ENCODE results near the gene ADCY7.

The ADCY7 gene

GRCh38 chr16:50334106-50334975 is 68.0 kb downstream of the ADCY7 start:
- no peak for TF ChIP-seq GABPA (IDR thresholded peaks at IDR 0.05; ENCODE audit: low read depth)
- no peak for DNase-seq (ENCODE audit: low read depth in 1 of 2, low spot score in 1 of 2)
- H3K27me3 ChIP-seq (ENCODE audit: insufficient read depth, poor library complexity, severe bottlenecking), result no peaks in the 10 kb centered on the region
- H3K4me3 ChIP-seq (replicated peaks; ENCODE audit: insufficient read depth, low read length), result no peak overlapping the region
- H3K27ac ChIP-seq (replicated peaks), result no peak overlapping the region

GRCh38 chr16:50335196-50335958 is 69.0 kb downstream of the ADCY7 start:
- no peak overlapping the region for H3K27ac ChIP-seq (replicated peaks)
- H3K4me3 ChIP-seq (replicated peaks; ENCODE audit: insufficient read depth, low read length), result no peak overlapping the region
- no peaks in the 10 kb centered on the region for H3K27me3 ChIP-seq (ENCODE audit: insufficient read depth, poor library complexity, severe bottlenecking)
- no peak for DNase-seq (ENCODE audit: low read depth in 1 of 2, low spot score in 1 of 2)
- no peak for TF ChIP-seq GABPA (IDR thresholded peaks at IDR 0.05; ENCODE audit: low read depth)
- TF ChIP-seq CTCF (IDR thresholded peaks at IDR 0.05; ENCODE audit: insufficient read depth, low read length), result no peak
- TF ChIP-seq POLR2AphosphoS5 (IDR thresholded peaks at IDR 0.05; ENCODE audit: low read depth), result no peak
- no peak for TF ChIP-seq REST (IDR thresholded peaks at IDR 0.05; ENCODE audit: insufficient replicate concordance, low read depth)
- TF ChIP-seq SPI1 (IDR thresholded peaks at IDR 0.05; ENCODE audit: borderline replicate concordance, low read depth), result no peak

- Histone ChIP-seq H3K27ac (replicated peaks) (no peak overlapping the region), H3K4me3 (replicated peaks; ENCODE audit: insufficient read depth, low read length) (no peak overlapping the region), H3K27me3 (ENCODE audit: insufficient read depth, poor library complexity, severe bottlenecking) (no peaks in the 10 kb centered on the region)
- no peak for DNase-seq (ENCODE audit: low read depth in 1 of 2, low spot score in 1 of 2)
- TF ChIP-seq POLR2AphosphoS5 (IDR thresholded peaks at IDR 0.05; ENCODE audit: low read depth) (no peak), GABPA (IDR thresholded peaks at IDR 0.05; ENCODE audit: low read depth) (no peak), CTCF (IDR thresholded peaks at IDR 0.05; ENCODE audit: insufficient read depth, low read length) (no peak)
Measured at GRCh38 chr16:50336884-50337283, 70.5 kb downstream of the ADCY7 start.

- TF ChIP-seq GABPA (IDR thresholded peaks at IDR 0.05; ENCODE audit: low read depth) (no peak), SPI1 (IDR thresholded peaks at IDR 0.05; ENCODE audit: borderline replicate concordance, low read depth) (no peak), CTCF (IDR thresholded peaks at IDR 0.05; ENCODE audit: insufficient read depth, low read length) (no peak), POLR2AphosphoS5 (IDR thresholded peaks at IDR 0.05; ENCODE audit: low read depth) (no peak), REST (IDR thresholded peaks at IDR 0.05; ENCODE audit: insufficient replicate concordance, low read depth) (no peak)
- Histone ChIP-seq H3K27me3 (ENCODE audit: insufficient read depth, poor library complexity, severe bottlenecking) (no peaks in the 10 kb centered on the region), H3K27ac (replicated peaks) (no peak overlapping the region), H3K4me3 (replicated peaks; ENCODE audit: insufficient read depth, low read length) (no peak overlapping the region)
- no peak for DNase-seq (ENCODE audit: low read depth in 1 of 2, low spot score in 1 of 2)
Measured at GRCh38 chr16:50338371-50339231, 72.2 kb downstream of the ADCY7 start.
